Neuronal stem cell (in vitro differentiated cells): ENCODE results near the gene KCNQ1.
A peak's percentile ranks its signal among the peaks of the same experiment; 100 is the strongest.

Source experiments
- DNase-seq: peaks from one replicate; pipeline ENCODE4 v3.0.0-alpha.2; 2013; ENCODE audit warnings: low spot score
- H2AFZ ChIP-seq: one replicate; pipeline ENCODE4 v1.6.1; 2013; ENCODE audit warnings: mild to moderate bottlenecking, low read length, inconsistent platforms
- H2AK5ac ChIP-seq: 2 replicates; pipeline ENCODE4 v1.6.1; 2013; ENCODE audit warnings: low read depth, mild to moderate bottlenecking, inconsistent platforms, low read length, moderate library complexity, mixed read lengths
- H2BK120ac ChIP-seq: 2 replicates; pipeline ENCODE4 v1.6.1; 2013; ENCODE audit warnings: low read depth, mild to moderate bottlenecking, inconsistent platforms, low read length, moderate library complexity, mixed read lengths
- H2BK12ac ChIP-seq: one replicate; pipeline ENCODE4 v1.6.1; 2013; ENCODE audit warnings: low read length, inconsistent platforms
- H2BK15ac ChIP-seq: 2 replicates; pipeline ENCODE4 v1.6.1; 2013; ENCODE audit warnings: mild to moderate bottlenecking, low read length, inconsistent platforms, mixed read lengths
- H2BK5ac ChIP-seq: one replicate; pipeline ENCODE4 v1.6.1; 2013; ENCODE audit warnings: inconsistent platforms, mild to moderate bottlenecking, low read length, moderate library complexity
- H3K14ac ChIP-seq: one replicate; pipeline ENCODE4 v1.6.1; 2013; ENCODE audit warnings: low read length, inconsistent platforms
- H3K18ac ChIP-seq: 2 replicates; pipeline ENCODE4 v1.6.1; 2013; ENCODE audit warnings: low read length, inconsistent platforms
- H3K23ac ChIP-seq: 2 replicates; pipeline ENCODE4 v1.6.1; 2013; ENCODE audit warnings: low read depth, mild to moderate bottlenecking, mixed read lengths, low read length, inconsistent platforms; ENCODE audit not compliant: poor library complexity
- H3K27ac ChIP-seq: replicated peaks from 3 replicates; pipeline ENCODE4 v1.5.1; 2013; ENCODE audit warnings: low read length, inconsistent platforms
- H3K27me3 ChIP-seq, 3 experiments: 2 replicates each; pipeline ENCODE4 v1.6.1; 2013; ENCODE audit warnings: low read length in 3 of 3, mild to moderate bottlenecking in 2 of 3, inconsistent platforms in 1 of 3, low read depth in 1 of 3, mixed read lengths in 1 of 3, moderate library complexity in 1 of 3; ENCODE audit not compliant: control insufficient read depth in 3 of 3, insufficient read depth in 3 of 3
- H3K36me3 ChIP-seq, 2 donors: replicated peaks in 1 of 2; 2 replicates each; pipeline ENCODE4 v1.6.1; 2013; ENCODE audit warnings: low read length in 2 of 2; ENCODE audit not compliant: control insufficient read depth in 2 of 2, insufficient read depth in 2 of 2
- H3K4ac ChIP-seq: 2 replicates; pipeline ENCODE4 v1.6.1; 2013; ENCODE audit warnings: inconsistent platforms, mild to moderate bottlenecking, low read length, moderate library complexity
- H3K4me1 ChIP-seq, 2 donors: 1 replicate in 1 of 2; 2 replicates in 1 of 2; pipeline ENCODE4 v1.6.1; 2013; ENCODE audit warnings: low read length in 2 of 2, low read depth in 1 of 2; ENCODE audit not compliant: control insufficient read depth in 2 of 2, insufficient read depth in 1 of 2
- H3K4me2 ChIP-seq: one replicate; pipeline ENCODE4 v1.6.1; 2013; ENCODE audit warnings: mild to moderate bottlenecking, low read length, inconsistent platforms; ENCODE audit not compliant: insufficient read depth, poor library complexity, severe bottlenecking
- H3K4me3 ChIP-seq, 2 donors: 2 replicates each; pipeline ENCODE4 v1.5.1; 2013; ENCODE audit warnings: low read length in 2 of 2, mild to moderate bottlenecking in 2 of 2, inconsistent platforms in 1 of 2, moderate library complexity in 1 of 2
- H3K79me1 ChIP-seq: one replicate; pipeline ENCODE4 v1.6.1; 2013; ENCODE audit warnings: low read depth, mild to moderate bottlenecking, inconsistent platforms, low read length, moderate library complexity
- H3K9ac ChIP-seq: one replicate; pipeline ENCODE4 v1.6.1; 2013; ENCODE audit warnings: mild to moderate bottlenecking, low read depth, low read length, inconsistent platforms; ENCODE audit not compliant: poor library complexity
- H3K9me3 ChIP-seq, 2 donors: replicated peaks in 1 of 2; 2 replicates each; pipeline versions ENCODE3 to v1.6.1; 2013; ENCODE audit warnings: low read length in 2 of 2, mild to moderate bottlenecking in 2 of 2, inconsistent platforms in 1 of 2, low read depth in 1 of 2, mixed read lengths in 1 of 2, moderate library complexity in 1 of 2; ENCODE audit not compliant: control insufficient read depth in 2 of 2, insufficient read depth in 1 of 2
- H4K8ac ChIP-seq: one replicate; pipeline ENCODE4 v1.6.1; 2013; ENCODE audit warnings: low read depth, mild to moderate bottlenecking, inconsistent platforms, low read length, moderate library complexity
- H4K91ac ChIP-seq: one replicate; pipeline ENCODE4 v1.6.1; 2013; ENCODE audit warnings: low read length, low read depth, mild to moderate bottlenecking, inconsistent platforms; ENCODE audit not compliant: poor library complexity
- WGBS, 2 donors: extraction: QIAGEN DNeasy Blood & Tissue Kit; methylation state at CpG; one replicate each; pipeline ENCODE4 v1.1.7; 2013; ENCODE audit warnings: missing lambda C conversion rate in 2 of 2, mixed read lengths in 1 of 2; ENCODE audit not compliant: insufficient read length in 2 of 2, insufficient replicate concordance in 1 of 2; ENCODE audit errors: extremely low coverage in 2 of 2; 5-methylcytosine and 5-hydroxymethylcytosine counted together

The KCNQ1 gene

GRCh38 chr11:2447951-2448650 lies 3.3 kb downstream of the KCNQ1 start:
- peak overlapping the region; percentile 19 for H3K18ac ChIP-seq
- no peaks in the 10 kb centered on the region for H3K79me1 ChIP-seq
- peak overlapping the region; percentile 94 for H2AK5ac ChIP-seq
- no peak overlapping the region for H2BK120ac ChIP-seq
- peaks cover 3 to 4% of the 10 kb centered on the region in 2 donors for H3K9me3 ChIP-seq
- peak overlapping the region; percentile 8 for H3K14ac ChIP-seq
- H2BK12ac ChIP-seq = peak overlapping the region; percentile 63
- no peak overlapping the region for H2BK15ac ChIP-seq
- no peaks in the 10 kb centered on the region for H3K36me3 ChIP-seq
- no CpG with 5 or more reads among the region's 10 CpGs for WGBS, 2 donors
- no peak overlapping the region for H2AFZ ChIP-seq
- H3K4me1 ChIP-seq = peaks cover 0 to 2% of the 10 kb centered on the region in 2 donors
- no peak overlapping the region for H4K8ac ChIP-seq
- H3K9ac ChIP-seq = no peak overlapping the region
- no peak overlapping the region for H3K4ac ChIP-seq
- peak overlapping the region; percentile 12 for H4K91ac ChIP-seq
- H3K4me3 ChIP-seq = no peak overlapping the region
- no peak overlapping the region for H3K4me2 ChIP-seq
- H3K27ac ChIP-seq = no peak overlapping the region
- no peak overlapping the region for H3K23ac ChIP-seq
- H3K27me3 ChIP-seq = peaks cover 17 to 84% (median 44%) of the 10 kb centered on the region in 3 experiments
- no peak overlapping the region for H2BK5ac ChIP-seq
- DNase-seq = no peak

GRCh38 chr11:2448661-2449547 lies 4.1 kb downstream of the KCNQ1 start:
- no peak overlapping the region for H3K4ac ChIP-seq
- peak overlapping the region; percentile 49 for H3K14ac ChIP-seq
- H2BK15ac ChIP-seq = peak overlapping the region; percentile 64
- H4K91ac ChIP-seq = no peak overlapping the region
- WGBS, 2 donors = no CpG with 5 or more reads among the region's 21 CpGs
- peak overlapping the region; percentile 48 for H3K18ac ChIP-seq
- no peak overlapping the region for H2AFZ ChIP-seq
- H2BK5ac ChIP-seq = peak overlapping the region; percentile 75
- no peak overlapping the region for H2BK12ac ChIP-seq
- peak overlapping the region; percentile 44 for H3K9ac ChIP-seq
- no peak overlapping the region for H4K8ac ChIP-seq
- no peak overlapping the region for H2BK120ac ChIP-seq
- peaks cover 14 to 76% (median 36%) of the 10 kb centered on the region in 3 experiments for H3K27me3 ChIP-seq
- peak overlapping the region; percentile 94 for H2AK5ac ChIP-seq
- H3K4me1 ChIP-seq = peaks cover 0 to 2% of the 10 kb centered on the region in 2 donors
- H3K79me1 ChIP-seq = no peaks in the 10 kb centered on the region
- H3K4me3 ChIP-seq = no peak overlapping the region
- no peak for DNase-seq
- H3K27ac ChIP-seq = no peak overlapping the region
- no peak overlapping the region for H3K4me2 ChIP-seq
- no peaks in the 10 kb centered on the region for H3K9me3 ChIP-seq
- H3K36me3 ChIP-seq = no peaks in the 10 kb centered on the region
- H3K23ac ChIP-seq = peak overlapping the region; percentile 80

- peaks cover 14 to 71% (median 32%) of the 10 kb centered on the region in 3 experiments for H3K27me3 ChIP-seq
- peak overlapping the region; percentile 71 for H3K18ac ChIP-seq
- peak overlapping the region; percentile 94 for H2AK5ac ChIP-seq
- no peak overlapping the region for H3K4me3 ChIP-seq
- H2BK12ac ChIP-seq = peak overlapping the region; percentile 41
- H3K9me3 ChIP-seq = no peaks in the 10 kb centered on the region
- no peak overlapping the region for H4K91ac ChIP-seq
- no peak overlapping the region for H2AFZ ChIP-seq
- no peaks in the 10 kb centered on the region for H3K36me3 ChIP-seq
- peaks cover 0 to 2% of the 10 kb centered on the region in 2 donors for H3K4me1 ChIP-seq
- no peak overlapping the region for H2BK120ac ChIP-seq
- H4K8ac ChIP-seq = no peak overlapping the region
- H3K27ac ChIP-seq = no peak overlapping the region
- peak overlapping the region; percentile 80 for H3K23ac ChIP-seq
- H3K4ac ChIP-seq = no peak overlapping the region
- H3K14ac ChIP-seq = peak overlapping the region; percentile 47
- H3K79me1 ChIP-seq = no peaks in the 10 kb centered on the region
- DNase-seq = no peak
- WGBS, 2 donors = no CpG with 5 or more reads among the region's 26 CpGs
- H3K4me2 ChIP-seq = no peak overlapping the region
- H3K9ac ChIP-seq = peak overlapping the region; percentile 44
- H2BK15ac ChIP-seq = peak overlapping the region; percentile 85
- peak overlapping the region; percentile 75 for H2BK5ac ChIP-seq
Observed at GRCh38 chr11:2449548-2450320, 4.9 kb downstream of the KCNQ1 start.
